K562 (cell line): Measurements from ENCODE around the gene OLIG3. TPM values are rescaled to one million over a fixed set of nuclear protein-coding genes. Genes with fewer than 3 reads are reported as not detected.

Experiments used
- ATAC-seq: fragments of 200-7000 bp; cut with Tn5 transposase; 3 replicates; pipeline ENCODE4 v1.9.1; 2020; ENCODE audit warnings: moderate library complexity
- BruUV-seq: library from RNA; stranded (reverse); fragments of 400-500 nt; replicated peaks from 2 replicates; lab custom pipeline; 2021; lab: Mats Ljungman, UMichigan
- CTCF ChIA-PET: fragments of 300-600 bp; formaldehyde crosslinking; extraction: SDS; loops from one replicate; lab custom pipeline; 2021; ENCODE audit warnings: low intra/inter-chr PET ratio; lab: Yijun Ruan, JAX
- POLR2A ChIA-PET: fragments of 300-600, 350-650 bp; sonication (Branson Sonifier 250); formaldehyde crosslinking; extraction: SDS; loops from one replicate; lab custom pipeline; 2021; ENCODE audit warnings: antibody characterized with exemption, inconsistent platforms; lab: Yijun Ruan, JAX
- DNase-seq, 4 experiments: peaks; one replicate each; pipeline versions ENCODE4 v3.0.0 to v3.0.0-alpha.2; 2011 to 2018; ENCODE audit warnings: low spot score in 3 of 4, mixed read lengths in 3 of 4; ENCODE audit errors: extremely low read depth in 1 of 4
- FAIRE-seq: peaks from 2 replicates; lab custom pipeline; 2011; peaks lifted over from hg19 to GRCh38; lab: Jason Lieb, UNC
- H2AFZ ChIP-seq: 2 replicates; pipeline ENCODE4 v1.6.0; 2011; ENCODE audit warnings: low read depth, low read length, control low read depth, inconsistent platforms
- H3K27ac ChIP-seq: fragments of 200-600 bp; 3 replicates; pipeline ENCODE4 v1.8.0; 2011; ENCODE audit warnings: low read depth, mild to moderate bottlenecking, control low read depth, inconsistent platforms, low read length, moderate library complexity, mixed read lengths; ENCODE audit errors: extremely low read depth
- H3K27me3 ChIP-seq, 2 experiments: fragments of 300-600 bp in 1 of 2; 2 replicates in 1 of 2; 3 replicates in 1 of 2; pipeline versions ENCODE4 v1.6.0 to v1.8.0; 2011; ENCODE audit warnings: inconsistent platforms in 2 of 2, low read length in 2 of 2, mild to moderate bottlenecking in 1 of 2, mixed read lengths in 1 of 2, moderate library complexity in 1 of 2; ENCODE audit not compliant: control insufficient read depth in 2 of 2, insufficient read depth in 2 of 2
- H3K36me3 ChIP-seq: fragments of 300-600 bp; 3 replicates; pipeline ENCODE4 v1.8.0; 2011; ENCODE audit warnings: mild to moderate bottlenecking, low read length, inconsistent platforms; ENCODE audit not compliant: control insufficient read depth, insufficient read depth
- H3K4me1 ChIP-seq, 2 experiments: fragments of 200-600 bp in 1 of 2; replicated peaks in 1 of 2; 2 replicates in 1 of 2; 3 replicates in 1 of 2; pipeline versions ENCODE4 v1.5.1 to v1.8.0; 2011; ENCODE audit warnings: inconsistent platforms in 2 of 2, low read length in 2 of 2, mild to moderate bottlenecking in 1 of 2, mixed read lengths in 1 of 2, moderate library complexity in 1 of 2; ENCODE audit not compliant: control insufficient read depth in 2 of 2, insufficient read depth in 2 of 2
- H3K4me2 ChIP-seq: 2 replicates; pipeline ENCODE4 v1.6.1; 2011; ENCODE audit warnings: low read length, control low read depth, inconsistent platforms, mixed read lengths; ENCODE audit not compliant: insufficient read depth
- H3K4me3 ChIP-seq: fragments of 200-600 bp; sonication (generic), shearing (Covaris generic); 2 replicates; pipeline ENCODE4 v1.5.1; 2016; ENCODE audit warnings: control low read depth, inconsistent platforms
- H3K79me2 ChIP-seq: fragments of 200-600 bp; 3 replicates; pipeline ENCODE4 v1.8.0; 2011; ENCODE audit warnings: low read length, inconsistent platforms; ENCODE audit not compliant: control insufficient read depth, insufficient read depth
- H3K9ac ChIP-seq, 2 experiments: 2 replicates each; pipeline versions ENCODE4 v1.6.0 to v1.6.1; 2011; ENCODE audit warnings: low read depth in 2 of 2, low read length in 2 of 2, control low read depth in 1 of 2, inconsistent platforms in 1 of 2, mild to moderate bottlenecking in 1 of 2, mixed read lengths in 1 of 2; ENCODE audit not compliant: insufficient read depth in 1 of 2
- H3K9me1 ChIP-seq: one replicate; pipeline ENCODE4 v1.6.0; 2011; ENCODE audit warnings: inconsistent platforms, mild to moderate bottlenecking, low read length, moderate library complexity; ENCODE audit not compliant: control insufficient read depth, insufficient read depth
- H3K9me3 ChIP-seq: replicated peaks from 2 replicates; pipeline ENCODE4 v1.5.1; 2011; ENCODE audit warnings: low read depth, low read length, inconsistent platforms; ENCODE audit not compliant: control insufficient read depth, insufficient read depth
- H4K20me1 ChIP-seq: replicated peaks from 2 replicates; pipeline ENCODE4 v1.6.1; 2011; ENCODE audit warnings: low read length, inconsistent platforms, mixed read lengths; ENCODE audit not compliant: control insufficient read depth, insufficient read depth
- JUNB ChIP-seq: fragments of 450-650 bp; formaldehyde crosslinking; conservative IDR thresholded peaks from 2 replicates; pipeline ENCODE4 v1.4.0; 2020; ENCODE audit warnings: mild to moderate bottlenecking
- MTA2 ChIP-seq: fragments of 450-650 bp; IDR thresholded peaks from 2 replicates; pipeline ENCODE4 v1.6.1; 2016; ENCODE audit warnings: low read depth
- MYNN ChIP-seq, 2 experiments: sonication (generic); formaldehyde crosslinking in 1 of 2; IDR thresholded peaks; 2 replicates each; pipeline versions ENCODE4 v1.5.0 to v1.6.1; 2016 to 2020; ENCODE audit warnings: antibody characterized with exemption in 1 of 2, missing genetic modification reagents in 1 of 2
- NFIC ChIP-seq: fragments of 450-650 bp; IDR thresholded peaks from 2 replicates; pipeline ENCODE4 v1.6.1; 2017; ENCODE audit warnings: mild to moderate bottlenecking, inconsistent platforms
- RNF2 ChIP-seq: sonication (generic); IDR thresholded peaks from 2 replicates; pipeline ENCODE4 v1.6.1; 2016
- SAFB2 ChIP-seq: fragments of 200-400 bp; formaldehyde crosslinking; IDR thresholded peaks from 2 replicates; pipeline ENCODE4 v1.6.1; 2018; ENCODE audit warnings: borderline replicate concordance, low read length, low read depth, moderate library complexity; ENCODE audit not compliant: severe bottlenecking
- ZNF146 ChIP-seq: IDR thresholded peaks from one replicate; pipeline ENCODE4 v1.6.1; 2018; ENCODE audit warnings: missing compliant biosample characterization; ENCODE audit not compliant: unreplicated experiment
- WGBS: fragments of 100-300 bp; shearing (Covaris generic); methylation state at CpG from one replicate; pipeline ENCODE4 v1.1.6; 2016; ENCODE audit warnings: low coverage, mixed read lengths; ENCODE audit not compliant: insufficient coverage; ENCODE audit errors: missing lambda C conversion rate; 5-methylcytosine and 5-hydroxymethylcytosine counted together
- in situ Hi-C: fragments of 300-500 bp; cut with MboI; formaldehyde crosslinking; loops from 4 replicates; pipeline ENCODE4 v1.15.0; 2018; ENCODE audit warnings: inconsistent platforms, mixed read lengths
- intact Hi-C: fragments of 100-400 bp; cut with micrococcal nuclease; formaldehyde crosslinking; loops from 2 replicates; pipeline ENCODE4 v1.14.2; 2022
- polyA plus RNA-seq, 8 experiments: library from polyadenylated mRNA; depleted of rRNA in 4 of 8; stranded (reverse) in 5 of 8; unstranded in 3 of 8; fragments of >200 nt; fragmentation: Nextera tagmentation in 2 of 8; fragmentation: Illumina TruSeq in 1 of 8; extraction: Ambion mirVana in 2 of 8; extraction: Trizol in 1 of 8; gene quantifications; 2 replicates each; pipeline versions ENCODE4 v1.2.1 to v1.2.3, GENCODE V29; 2011 to 2014; ENCODE audit warnings: inconsistent platforms in 1 of 8, missing spikeins in 1 of 8
- total RNA-seq, 7 experiments: library from RNA; depleted of rRNA in 6 of 7; stranded (reverse); fragments of >200 nt in 6 of 7; fragmentation: Illumina TruSeq in 2 of 7; extraction: Trizol in 2 of 7; gene quantifications; 2 replicates each; pipeline versions ENCODE4 v1.2.1 to v1.2.3, GENCODE V29; 2011 to 2021; ENCODE audit warnings: low replicate concordance in 1 of 7
- TF ChIP-seq, protein P1 (sequence below): fragments of 250-450 bp; sonication (Bioruptor Pico); IDR thresholded peaks from 2 replicates; pipeline ENCODE4 v1.4.0; 2020; ENCODE audit warnings: mild to moderate bottlenecking
- TF ChIP-seq, protein P2 (sequence below): fragments of 150-350 bp; IDR thresholded peaks from 2 replicates; pipeline ENCODE4 v1.6.1; 2014; ENCODE audit warnings: low read depth, mild to moderate bottlenecking, low read length, borderline replicate concordance
- TF ChIP-seq, protein P3 (sequence below): sonication (generic); formaldehyde crosslinking; IDR thresholded peaks from 2 replicates; pipeline ENCODE4 v1.8.0; 2022; ENCODE audit warnings: mild to moderate bottlenecking, low read depth, missing genetic modification reagents
- TF ChIP-seq, protein P4 (sequence below): fragments of 450-650 bp; IDR thresholded peaks from 2 replicates; pipeline ENCODE4 v1.6.1; 2017; ENCODE audit warnings: antibody characterized with exemption, mild to moderate bottlenecking

OLIG3 gene
- total and polyA plus RNA-seq, 9 of the 15 experiments (the other 6 are each of a cell fraction or from before 2014, with no cell fraction given) = not detected

DNA sequence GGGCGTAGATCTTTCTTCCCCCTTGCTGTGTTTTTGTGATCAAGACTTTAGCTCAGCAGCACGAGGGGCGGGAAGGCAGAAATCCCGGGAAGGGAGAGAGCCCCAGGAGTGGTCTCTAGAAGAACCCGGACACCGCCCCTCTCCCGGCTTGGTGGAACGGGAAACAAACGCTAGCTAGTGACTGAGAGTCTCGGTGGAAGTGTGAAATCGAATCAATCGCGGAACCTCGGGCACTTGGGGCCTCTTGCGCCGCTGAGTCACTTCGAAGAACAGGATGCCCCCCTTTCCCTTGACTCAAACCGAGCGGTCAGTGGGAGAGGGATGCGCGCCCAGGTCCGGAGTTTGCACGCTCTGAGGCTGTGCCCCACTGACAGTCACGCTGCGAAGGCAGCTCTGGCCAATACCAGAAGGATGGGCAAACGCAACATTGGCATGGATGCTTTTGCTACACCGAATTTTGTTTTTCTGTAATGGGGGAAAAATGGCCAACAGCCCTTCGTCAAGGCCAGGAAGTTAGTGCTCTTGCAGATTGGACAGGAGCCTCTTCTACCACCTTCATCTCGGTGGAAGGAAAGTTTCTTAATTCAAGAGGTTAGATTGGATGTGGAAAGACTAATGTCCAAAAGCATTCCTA, 1.6 kb upstream of the OLIG3 start:
- DNase-seq = no peak
- Histone ChIP-seq H2AFZ (no peak overlapping the region), H3K9ac (no peak overlapping the region), H3K27me3 (peaks cover 65 to 72% of the 10 kb centered on the region in 2 experiments), H3K4me1 (peaks cover 0 to 10% of the 10 kb centered on the region in 2 experiments; a peak in 1 of 5 replicates), H3K9me3 (no peaks in the 10 kb centered on the region), H3K9me1 (no peaks in the 10 kb centered on the region), H4K20me1 (peaks cover 4% of the 10 kb centered on the region), H3K27ac (no peak overlapping the region), H3K4me3 (no peak overlapping the region), H3K4me2 (no peak overlapping the region), H3K36me3 (no peaks in the 10 kb centered on the region), H3K79me2 (no peaks in the 10 kb centered on the region)
- ChIA-PET POLR2A (interaction anchor here (0.6 to 1.3 kb wide), 2 partner anchors 10 to 1491 kb away, joined by 3 read pairs; no protein-coding TSS in a partner anchor), CTCF (interaction anchor here (0.6 kb wide), 1 partner anchor 87 kb away, joined by 3 read pairs; no protein-coding TSS in a partner anchor)
- WGBS = 3% methylated on average over 29 of the region's 29 CpGs
- in situ Hi-C loops = no loop called here
- no peak for ATAC-seq
- intact Hi-C loops = loop anchor here (10.0 kb wide), 1 partner anchor 509 kb away; no protein-coding TSS in a partner anchor
- FAIRE-seq = no peak
- BruUV-seq = no TSS peak
- TF ChIP-seq NFIC (no peak), RNF2 (no peak), ZNF146 (CRISPR knock-in tag) (no peak), SAFB2 (no peak), JUNB (CRISPR knock-in tag) (no peak), MTA2 (no peak), MYNN (IDR thresholded peaks at IDR 0.05) (no peak), MYNN (CRISPR knock-in tag; IDR thresholded peaks at IDR 0.05) (no peak)
- TF ChIP-seq, protein P1, sequence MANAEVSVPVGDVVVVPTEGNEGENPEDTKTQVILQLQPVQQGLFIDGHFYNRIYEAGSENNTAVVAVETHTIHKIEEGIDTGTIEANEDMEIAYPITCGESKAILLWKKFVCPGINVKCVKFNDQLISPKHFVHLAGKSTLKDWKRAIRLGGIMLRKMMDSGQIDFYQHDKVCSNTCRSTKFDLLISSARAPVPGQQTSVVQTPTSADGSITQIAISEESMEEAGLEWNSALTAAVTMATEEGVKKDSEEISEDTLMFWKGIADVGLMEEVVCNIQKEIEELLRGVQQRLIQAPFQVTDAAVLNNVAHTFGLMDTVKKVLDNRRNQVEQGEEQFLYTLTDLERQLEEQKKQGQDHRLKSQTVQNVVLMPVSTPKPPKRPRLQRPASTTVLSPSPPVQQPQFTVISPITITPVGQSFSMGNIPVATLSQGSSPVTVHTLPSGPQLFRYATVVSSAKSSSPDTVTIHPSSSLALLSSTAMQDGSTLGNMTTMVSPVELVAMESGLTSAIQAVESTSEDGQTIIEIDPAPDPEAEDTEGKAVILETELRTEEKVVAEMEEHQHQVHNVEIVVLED (CRISPR knock-in tag) = no peak
- TF ChIP-seq, protein P2, sequence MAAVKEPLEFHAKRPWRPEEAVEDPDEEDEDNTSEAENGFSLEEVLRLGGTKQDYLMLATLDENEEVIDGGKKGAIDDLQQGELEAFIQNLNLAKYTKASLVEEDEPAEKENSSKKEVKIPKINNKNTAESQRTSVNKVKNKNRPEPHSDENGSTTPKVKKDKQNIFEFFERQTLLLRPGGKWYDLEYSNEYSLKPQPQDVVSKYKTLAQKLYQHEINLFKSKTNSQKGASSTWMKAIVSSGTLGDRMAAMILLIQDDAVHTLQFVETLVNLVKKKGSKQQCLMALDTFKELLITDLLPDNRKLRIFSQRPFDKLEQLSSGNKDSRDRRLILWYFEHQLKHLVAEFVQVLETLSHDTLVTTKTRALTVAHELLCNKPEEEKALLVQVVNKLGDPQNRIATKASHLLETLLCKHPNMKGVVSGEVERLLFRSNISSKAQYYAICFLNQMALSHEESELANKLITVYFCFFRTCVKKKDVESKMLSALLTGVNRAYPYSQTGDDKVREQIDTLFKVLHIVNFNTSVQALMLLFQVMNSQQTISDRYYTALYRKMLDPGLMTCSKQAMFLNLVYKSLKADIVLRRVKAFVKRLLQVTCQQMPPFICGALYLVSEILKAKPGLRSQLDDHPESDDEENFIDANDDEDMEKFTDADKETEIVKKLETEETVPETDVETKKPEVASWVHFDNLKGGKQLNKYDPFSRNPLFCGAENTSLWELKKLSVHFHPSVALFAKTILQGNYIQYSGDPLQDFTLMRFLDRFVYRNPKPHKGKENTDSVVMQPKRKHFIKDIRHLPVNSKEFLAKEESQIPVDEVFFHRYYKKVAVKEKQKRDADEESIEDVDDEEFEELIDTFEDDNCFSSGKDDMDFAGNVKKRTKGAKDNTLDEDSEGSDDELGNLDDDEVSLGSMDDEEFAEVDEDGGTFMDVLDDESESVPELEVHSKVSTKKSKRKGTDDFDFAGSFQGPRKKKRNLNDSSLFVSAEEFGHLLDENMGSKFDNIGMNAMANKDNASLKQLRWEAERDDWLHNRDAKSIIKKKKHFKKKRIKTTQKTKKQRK = no peak
- TF ChIP-seq, protein P3, sequence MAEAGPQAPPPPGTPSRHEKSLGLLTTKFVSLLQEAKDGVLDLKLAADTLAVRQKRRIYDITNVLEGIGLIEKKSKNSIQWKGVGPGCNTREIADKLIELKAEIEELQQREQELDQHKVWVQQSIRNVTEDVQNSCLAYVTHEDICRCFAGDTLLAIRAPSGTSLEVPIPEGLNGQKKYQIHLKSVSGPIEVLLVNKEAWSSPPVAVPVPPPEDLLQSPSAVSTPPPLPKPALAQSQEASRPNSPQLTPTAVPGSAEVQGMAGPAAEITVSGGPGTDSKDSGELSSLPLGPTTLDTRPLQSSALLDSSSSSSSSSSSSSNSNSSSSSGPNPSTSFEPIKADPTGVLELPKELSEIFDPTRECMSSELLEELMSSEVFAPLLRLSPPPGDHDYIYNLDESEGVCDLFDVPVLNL = no peak
- TF ChIP-seq, protein P4, sequence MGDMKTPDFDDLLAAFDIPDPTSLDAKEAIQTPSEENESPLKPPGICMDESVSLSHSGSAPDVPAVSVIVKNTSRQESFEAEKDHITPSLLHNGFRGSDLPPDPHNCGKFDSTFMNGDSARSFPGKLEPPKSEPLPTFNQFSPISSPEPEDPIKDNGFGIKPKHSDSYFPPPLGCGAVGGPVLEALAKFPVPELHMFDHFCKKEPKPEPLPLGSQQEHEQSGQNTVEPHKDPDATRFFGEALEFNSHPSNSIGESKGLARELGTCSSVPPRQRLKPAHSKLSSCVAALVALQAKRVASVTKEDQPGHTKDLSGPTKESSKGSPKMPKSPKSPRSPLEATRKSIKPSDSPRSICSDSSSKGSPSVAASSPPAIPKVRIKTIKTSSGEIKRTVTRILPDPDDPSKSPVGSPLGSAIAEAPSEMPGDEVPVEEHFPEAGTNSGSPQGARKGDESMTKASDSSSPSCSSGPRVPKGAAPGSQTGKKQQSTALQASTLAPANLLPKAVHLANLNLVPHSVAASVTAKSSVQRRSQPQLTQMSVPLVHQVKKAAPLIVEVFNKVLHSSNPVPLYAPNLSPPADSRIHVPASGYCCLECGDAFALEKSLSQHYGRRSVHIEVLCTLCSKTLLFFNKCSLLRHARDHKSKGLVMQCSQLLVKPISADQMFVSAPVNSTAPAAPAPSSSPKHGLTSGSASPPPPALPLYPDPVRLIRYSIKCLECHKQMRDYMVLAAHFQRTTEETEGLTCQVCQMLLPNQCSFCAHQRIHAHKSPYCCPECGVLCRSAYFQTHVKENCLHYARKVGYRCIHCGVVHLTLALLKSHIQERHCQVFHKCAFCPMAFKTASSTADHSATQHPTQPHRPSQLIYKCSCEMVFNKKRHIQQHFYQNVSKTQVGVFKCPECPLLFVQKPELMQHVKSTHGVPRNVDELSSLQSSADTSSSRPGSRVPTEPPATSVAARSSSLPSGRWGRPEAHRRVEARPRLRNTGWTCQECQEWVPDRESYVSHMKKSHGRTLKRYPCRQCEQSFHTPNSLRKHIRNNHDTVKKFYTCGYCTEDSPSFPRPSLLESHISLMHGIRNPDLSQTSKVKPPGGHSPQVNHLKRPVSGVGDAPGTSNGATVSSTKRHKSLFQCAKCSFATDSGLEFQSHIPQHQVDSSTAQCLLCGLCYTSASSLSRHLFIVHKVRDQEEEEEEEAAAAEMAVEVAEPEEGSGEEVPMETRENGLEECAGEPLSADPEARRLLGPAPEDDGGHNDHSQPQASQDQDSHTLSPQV = no peak
